H1 (cell line): ENCODE measurements around the gene PRDX2. TPM values are rescaled to one million over a fixed set of nuclear protein-coding genes. Genes with fewer than 3 reads are reported as not detected.

Experiments
- ATF2 ChIP-seq: IDR thresholded peaks from 2 replicates; pipeline ENCODE4 v1.6.1; 2012; ENCODE audit warnings: low read length, inconsistent platforms
- FOSL1 ChIP-seq: IDR thresholded peaks from 2 replicates; pipeline ENCODE4 v1.6.1; 2011; ENCODE audit warnings: mild to moderate bottlenecking, low read depth, low read length, moderate library complexity; ENCODE audit not compliant: insufficient read depth
- HDAC6 ChIP-seq: IDR thresholded peaks from one replicate; pipeline ENCODE4 v1.7.1; 2012; ENCODE audit warnings: low read depth, mild to moderate bottlenecking, inconsistent platforms, low read length, moderate library complexity
- JUND ChIP-seq: IDR thresholded peaks from 2 replicates; pipeline ENCODE4 v1.6.1; 2011; ENCODE audit warnings: mild to moderate bottlenecking, improper control_type of control experiment, low read length
- TAF7 ChIP-seq: optimal IDR thresholded peaks from 2 replicates; pipeline ENCODE3; 2011; ENCODE audit warnings: low read depth, mild to moderate bottlenecking, inconsistent platforms, low read length, moderate library complexity, borderline replicate concordance
- ZNF274 ChIP-seq: IDR thresholded peaks from 2 replicates; pipeline ENCODE4 v1.7.0; 2012; ENCODE audit warnings: low read length, borderline replicate concordance; ENCODE audit errors: extremely low read depth
- polyA plus RNA-seq, 7 experiments: library from polyadenylated mRNA; depleted of rRNA in 3 of 7; stranded (reverse) in 5 of 7; unstranded in 2 of 7; fragments of >200 nt in 5 of 7; fragments of 200-250 nt in 2 of 7; gene quantifications; 1 replicate in 5 of 7; 2 replicates in 1 of 7; 4 replicates in 1 of 7; pipeline versions ENCODE4 v1.2.1 to v1.2.3, GENCODE V29; 2011 to 2013; ENCODE audit warnings: missing spikeins in 2 of 7, mixed read lengths in 2 of 7
- total RNA-seq: library from RNA; stranded (reverse); fragmentation: NEBNext Ultra II Directional; extraction: Animal tissue kit (Norgen Biotek cat#: 25700); gene quantifications from 2 replicates; pipeline ENCODE4 v1.2.1, GENCODE V29; 2021

Gene PRDX2
- total and polyA plus RNA-seq, 2 of the 8 experiments (the other 6 are each of a cell fraction or from before 2014, with no cell fraction given) = 380 to 748 TPM

- TF ChIP-seq ATF2 (no peak), TAF7 (no peak), HDAC6 (no peak), FOSL1 (no peak), ZNF274 (no peak), JUND (no peak)
Observed at GRCh38 chr19:12756150-12756883, 45.3 kb downstream of the PRDX2 start (continued).
